Mesodermal cell (in vitro differentiated cells): ENCODE measurements around the gene BTD.

ENCODE experiments used
- H3K27ac ChIP-seq: 2 replicates; pipeline ENCODE4 v1.7.0; 2013; ENCODE audit warnings: mild to moderate bottlenecking, low read depth, low read length, moderate library complexity; ENCODE audit not compliant: severe bottlenecking
- H3K36me3 ChIP-seq: 2 replicates; pipeline ENCODE4 v1.7.1; 2013; ENCODE audit warnings: mild to moderate bottlenecking, low read length, moderate library complexity; ENCODE audit not compliant: control insufficient read depth, insufficient read depth
- H3K4me1 ChIP-seq: one replicate; pipeline ENCODE4 v1.7.1; 2013; ENCODE audit warnings: mild to moderate bottlenecking, low read length; ENCODE audit not compliant: insufficient read depth, control insufficient read depth, poor library complexity, severe bottlenecking
- H3K4me3 ChIP-seq: 2 replicates; pipeline ENCODE4 v1.7.0; 2013; ENCODE audit warnings: low read length, control low read depth, mild to moderate bottlenecking; ENCODE audit not compliant: insufficient read depth, poor library complexity, severe bottlenecking; ENCODE audit errors: extremely low read depth
- H3K9me3 ChIP-seq: 2 replicates; pipeline ENCODE4 v1.7.1; 2013; ENCODE audit warnings: mild to moderate bottlenecking, low read length, moderate library complexity; ENCODE audit not compliant: control insufficient read depth
- WGBS, 2 experiments: methylation state at CpG; one replicate each; pipeline ENCODE4 v1.1.5; 2013; ENCODE audit warnings: missing lambda C conversion rate in 2 of 2; ENCODE audit not compliant: insufficient coverage in 2 of 2; 5-methylcytosine and 5-hydroxymethylcytosine counted together

Gene BTD

DNA sequence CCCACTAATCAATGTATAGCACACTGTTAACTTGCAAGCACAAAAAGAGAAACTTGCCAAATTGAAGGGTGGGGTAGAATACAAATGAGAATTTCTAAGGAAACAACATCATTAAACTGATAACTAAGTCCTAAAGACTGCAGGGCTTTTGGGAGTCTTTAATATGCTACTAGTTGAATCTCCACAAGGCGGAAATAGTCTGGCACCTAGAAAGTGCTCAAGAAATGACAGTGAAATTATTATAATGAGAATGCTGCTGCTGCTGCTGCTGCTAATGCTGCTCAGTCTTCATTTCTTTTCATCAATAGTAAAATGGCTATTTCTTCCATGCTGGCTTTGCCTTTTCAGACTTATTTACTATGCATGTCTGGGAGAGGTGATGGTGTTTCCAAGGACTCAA, 91.8 kb downstream of the BTD start:
- H3K4me3 ChIP-seq, result no peak overlapping the region
- H3K4me1 ChIP-seq, result no peaks in the 10 kb centered on the region
- no CpG with 5 or more reads among the region's 1 CpG for WGBS, 2 experiments
- H3K36me3 ChIP-seq, result peaks cover 14% of the 10 kb centered on the region
- H3K27ac ChIP-seq, result no peak overlapping the region
- H3K9me3 ChIP-seq, result no peaks in the 10 kb centered on the region

- Histone ChIP-seq H3K9me3 (no peaks in the 10 kb centered on the region), H3K27ac (no peak overlapping the region), H3K36me3 (peaks cover 5% of the 10 kb centered on the region), H3K4me3 (no peak overlapping the region), H3K4me1 (no peaks in the 10 kb centered on the region)
- 75% methylated on average over 1 of the region's 1 CpG; no CpG with 5 or more reads in 1 of the 2 experiments for WGBS, 2 experiments
These were observed 93.1 kb downstream of the BTD start for GRCh38 chr3:15694628-15695027.
